ENCODE data around the gene SVOPL.

- TF ChIP-seq CTCF (IDR thresholded peaks at IDR 0.05) (no peak), POLR2A (IDR thresholded peaks at IDR 0.05) (no peak), POLR2AphosphoS5 (IDR thresholded peaks at IDR 0.05) (no peak), EP300 (IDR thresholded peaks at IDR 0.05) (no peak)
Measured at GRCh38 chr7:138564365-138564764, 136.8 kb downstream of the SVOPL start.

Measured in upper lobe of left lung (tissue), 4 donors.